8988T (cell line): Measurements from ENCODE around the gene SAG.
A peak's percentile ranks its signal among the peaks of the same experiment; 100 is the strongest.
"Not testable (repeated sequence)": the region's sequence is repeated elsewhere in the genome, so short reads cannot be mapped to it uniquely, and the experiment has no call there.

Experiments
- DNase-seq: peaks from one replicate; pipeline ENCODE4 v3.0.0; 2011

SAG gene

DNA sequence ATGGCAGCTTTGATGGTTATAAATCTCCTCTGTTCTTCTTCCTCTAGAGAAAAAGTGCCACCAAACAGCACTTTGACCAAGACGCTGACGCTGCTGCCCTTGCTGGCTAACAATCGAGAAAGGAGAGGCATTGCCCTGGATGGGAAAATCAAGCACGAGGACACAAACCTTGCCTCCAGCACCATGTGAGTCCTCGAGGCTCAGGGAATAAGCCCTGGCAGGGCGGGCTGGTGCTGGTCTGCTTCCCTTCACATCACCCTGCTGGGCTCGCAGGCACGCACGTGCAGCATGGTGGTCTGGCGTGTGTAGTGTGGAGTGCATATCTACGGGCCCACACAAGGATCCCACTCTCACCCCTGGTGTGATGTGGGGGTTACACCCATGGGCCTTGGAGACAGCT lies 27.3 kb downstream of the SAG start:
- DNase-seq, result no peak

DNA sequence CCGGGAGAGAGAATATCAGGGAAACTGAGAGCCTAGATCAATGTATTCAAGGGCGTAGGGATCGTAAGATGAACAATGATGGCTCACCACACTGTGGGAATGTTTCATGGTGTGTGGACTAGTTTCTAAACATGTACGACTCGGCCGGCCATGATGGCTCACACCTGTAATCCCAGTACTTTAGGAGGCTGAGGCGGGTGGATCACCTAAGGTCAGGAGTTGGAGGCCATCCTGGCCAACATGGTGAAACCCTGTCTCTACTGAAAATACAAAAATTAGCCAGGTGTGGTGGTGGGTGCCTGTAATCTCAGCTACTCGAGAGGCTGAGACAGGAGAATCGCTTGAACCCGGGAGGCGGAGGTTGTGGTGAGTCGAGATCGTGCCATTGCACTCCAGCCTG lies 28.5 kb downstream of the SAG start:
- DNase-seq, result not testable (repeated sequence)

DNA sequence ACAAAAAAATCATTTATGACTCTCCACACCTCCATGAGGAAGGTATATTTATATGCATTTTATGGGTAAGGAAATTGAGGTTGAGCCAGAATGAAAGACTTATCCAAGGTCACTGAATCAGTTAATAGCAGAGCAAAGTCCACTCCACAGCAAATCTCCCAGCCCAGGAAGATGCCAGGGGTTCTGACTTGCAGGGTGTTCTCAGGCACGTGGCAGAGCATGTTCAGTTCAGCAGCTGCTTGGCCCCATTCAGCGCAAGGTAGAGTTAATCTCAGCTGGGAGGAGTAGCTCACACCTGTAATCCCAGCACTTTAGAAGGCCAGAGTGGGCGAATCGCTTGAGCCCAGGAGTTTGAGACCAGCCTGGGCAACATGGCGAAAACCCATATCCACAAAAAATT lies 28.9 kb downstream of the SAG start:
- no peak for DNase-seq

DNA sequence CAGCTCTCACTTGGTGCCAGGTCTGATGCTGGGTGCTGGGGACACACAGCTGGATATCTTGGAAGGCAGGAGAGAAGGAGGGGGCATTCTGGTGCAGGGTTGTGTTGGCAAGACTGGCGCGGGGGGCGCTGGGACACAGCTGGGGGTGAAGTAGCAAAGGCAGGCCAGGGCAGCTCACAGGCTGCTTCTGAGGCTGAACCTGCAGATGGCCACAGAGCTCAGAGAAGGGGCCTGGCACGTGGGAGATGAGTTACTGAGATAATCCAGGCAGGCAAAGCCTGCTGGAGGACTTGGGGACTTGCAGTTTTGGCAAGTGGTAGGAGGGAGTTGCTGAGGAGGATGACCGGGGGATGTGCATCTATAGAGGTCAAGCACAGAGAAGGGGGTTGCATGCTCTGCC lies 30.4 kb downstream of the SAG start:
- DNase-seq, result no peak

DNA sequence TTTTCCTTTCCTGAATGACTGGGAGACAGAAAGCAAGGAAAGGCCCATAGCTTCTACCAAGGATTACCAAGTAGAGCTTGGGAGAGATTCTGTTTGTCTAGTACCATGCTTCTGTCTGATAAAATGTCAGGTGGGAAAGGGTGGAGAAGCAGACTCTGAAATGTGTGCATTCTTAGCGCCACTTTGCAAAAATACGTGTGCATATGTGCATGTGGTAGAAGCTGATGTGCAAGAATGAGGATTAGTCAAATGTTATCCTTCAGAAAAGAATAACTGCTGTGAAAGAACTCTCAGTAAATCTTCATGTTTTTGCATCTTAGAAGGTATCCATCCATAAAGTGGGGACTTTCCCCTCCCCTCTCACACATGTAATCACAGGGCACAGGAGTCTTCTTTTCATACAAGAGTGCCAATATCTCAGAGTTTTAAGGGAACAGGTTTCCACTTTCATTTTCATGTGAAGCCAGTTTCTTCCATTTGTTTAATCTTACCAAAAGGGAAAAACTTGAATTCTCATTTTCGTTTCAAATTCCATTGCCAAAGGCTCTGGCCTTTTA lies 31.3 kb downstream of the SAG start:
- no peak for DNase-seq

DNA sequence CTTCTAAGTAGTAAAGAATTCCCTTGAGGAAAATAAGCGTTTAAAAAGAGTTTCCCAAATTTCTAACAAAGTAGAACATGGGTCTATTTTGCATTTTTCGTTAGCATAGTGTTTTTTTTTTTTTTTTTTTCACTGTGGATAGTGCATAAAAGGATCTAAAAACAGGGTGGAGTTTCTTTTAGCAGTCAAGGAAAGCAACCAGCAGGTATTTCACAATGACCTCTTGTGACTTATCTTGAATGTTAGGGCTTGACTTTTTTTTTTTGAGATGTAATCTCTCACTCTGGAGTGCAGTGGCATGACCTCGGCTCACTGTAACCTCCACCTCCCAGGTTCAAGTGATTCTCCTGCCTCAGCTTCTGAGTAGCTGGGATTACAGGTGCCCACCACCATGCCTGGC lies 31.8 kb downstream of the SAG start:
- no peak for DNase-seq

DNA sequence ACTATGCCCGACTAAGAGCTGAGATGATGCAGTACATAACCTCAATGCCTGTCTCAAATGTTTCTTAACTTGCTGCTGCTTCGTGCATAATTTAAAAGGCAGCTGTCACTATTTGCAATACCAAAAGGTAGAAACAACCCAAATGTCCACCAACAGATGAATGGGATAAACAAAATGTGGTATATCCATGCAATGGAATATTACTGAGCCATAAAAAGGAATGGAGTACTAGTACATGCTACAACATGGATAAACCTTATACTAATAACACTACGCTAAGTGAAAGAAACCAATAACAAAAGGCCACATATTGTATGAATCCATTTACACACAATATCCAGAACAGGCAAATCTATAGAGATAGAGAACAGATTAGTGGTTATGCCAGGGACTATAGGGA lies 33.7 kb downstream of the SAG start:
- DNase-seq, result no peak

DNA sequence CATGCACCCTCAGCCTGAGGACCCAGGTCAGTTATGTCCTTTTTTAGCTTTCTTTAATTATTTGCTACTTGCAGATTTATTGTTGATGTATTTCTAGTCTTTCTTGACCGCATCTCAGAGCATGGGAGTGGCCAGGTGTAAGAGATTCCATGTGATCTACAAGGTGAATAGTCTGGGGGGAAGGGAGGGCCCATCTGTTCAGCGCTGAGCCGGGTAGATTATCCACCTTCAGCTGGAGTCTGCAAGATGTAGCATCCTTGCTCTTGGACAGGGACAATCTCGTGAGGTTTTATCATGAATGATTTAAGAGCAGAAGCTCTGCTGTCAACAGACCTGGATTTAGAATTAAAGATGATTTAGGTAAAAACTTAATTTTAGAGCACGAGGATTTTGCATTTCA lies 34.7 kb downstream of the SAG start:
- DNase-seq, result no peak

DNA sequence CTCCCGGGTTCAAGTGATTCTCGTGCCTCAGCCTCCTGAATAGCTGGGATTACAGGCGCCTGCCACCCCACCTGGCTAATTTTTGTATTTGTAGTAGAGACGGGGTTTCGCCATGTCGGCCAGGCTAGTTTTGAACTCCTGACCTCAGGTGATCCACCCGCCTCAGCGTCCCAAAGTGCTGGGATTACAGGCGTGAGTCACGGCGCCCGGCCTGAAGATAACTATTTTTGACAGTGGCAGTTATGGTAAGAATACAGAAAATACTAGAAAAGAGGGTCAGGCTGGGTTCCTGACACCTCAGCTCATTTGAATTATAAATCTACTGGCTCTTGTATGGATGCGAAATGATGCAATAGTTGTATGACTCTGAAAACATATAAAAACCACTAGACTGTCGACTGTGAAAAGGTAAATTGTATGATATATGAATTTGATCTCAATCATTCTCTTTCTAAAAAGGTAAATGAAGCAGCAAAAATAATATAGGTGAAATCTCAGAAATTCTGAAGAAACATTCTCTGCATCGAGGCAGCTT lies 35.6 kb downstream of the SAG start:
- DNase-seq, result no peak

DNA sequence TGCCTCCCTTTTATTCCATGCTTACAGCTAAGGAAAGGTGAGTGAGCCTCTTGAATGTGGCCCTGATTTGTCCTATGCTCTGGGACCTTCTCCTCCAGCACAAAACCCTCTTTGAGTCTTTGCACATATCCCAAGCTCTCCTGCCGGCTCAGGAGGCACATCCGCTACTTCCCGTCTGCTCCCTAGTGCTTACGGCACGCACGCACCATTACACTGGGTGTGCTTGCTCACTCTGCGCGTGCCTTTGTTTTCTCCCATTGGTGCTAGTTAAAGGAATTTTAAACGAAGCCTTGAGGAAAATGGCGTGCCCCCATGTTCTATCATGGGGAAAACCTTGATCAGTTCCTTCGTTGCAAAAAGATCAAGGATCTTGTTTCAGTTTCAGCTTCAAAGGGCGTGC lies 38.8 kb downstream of the SAG start:
- DNase-seq, result no peak

DNA sequence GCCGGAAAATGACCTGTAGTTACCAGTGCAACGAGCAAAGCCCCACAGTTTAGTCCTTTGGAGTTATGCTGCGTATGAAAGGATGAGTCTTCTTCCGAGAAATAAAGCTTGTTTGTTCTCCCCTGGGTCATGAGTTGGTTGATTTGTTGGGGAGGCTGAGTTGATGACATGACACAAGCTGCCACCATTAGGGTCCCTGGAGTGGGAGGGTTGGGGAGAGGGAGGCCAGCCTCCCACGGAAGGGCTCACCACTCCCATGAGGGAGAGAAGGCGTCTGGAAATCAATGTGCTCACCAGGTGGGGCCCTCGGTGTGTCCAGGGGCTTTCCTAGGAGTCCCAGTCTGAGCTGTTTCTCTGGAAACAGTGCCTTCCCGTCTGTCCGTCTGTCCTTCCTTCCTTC lies 39.3 kb downstream of the SAG start:
- DNase-seq, result no peak

DNA sequence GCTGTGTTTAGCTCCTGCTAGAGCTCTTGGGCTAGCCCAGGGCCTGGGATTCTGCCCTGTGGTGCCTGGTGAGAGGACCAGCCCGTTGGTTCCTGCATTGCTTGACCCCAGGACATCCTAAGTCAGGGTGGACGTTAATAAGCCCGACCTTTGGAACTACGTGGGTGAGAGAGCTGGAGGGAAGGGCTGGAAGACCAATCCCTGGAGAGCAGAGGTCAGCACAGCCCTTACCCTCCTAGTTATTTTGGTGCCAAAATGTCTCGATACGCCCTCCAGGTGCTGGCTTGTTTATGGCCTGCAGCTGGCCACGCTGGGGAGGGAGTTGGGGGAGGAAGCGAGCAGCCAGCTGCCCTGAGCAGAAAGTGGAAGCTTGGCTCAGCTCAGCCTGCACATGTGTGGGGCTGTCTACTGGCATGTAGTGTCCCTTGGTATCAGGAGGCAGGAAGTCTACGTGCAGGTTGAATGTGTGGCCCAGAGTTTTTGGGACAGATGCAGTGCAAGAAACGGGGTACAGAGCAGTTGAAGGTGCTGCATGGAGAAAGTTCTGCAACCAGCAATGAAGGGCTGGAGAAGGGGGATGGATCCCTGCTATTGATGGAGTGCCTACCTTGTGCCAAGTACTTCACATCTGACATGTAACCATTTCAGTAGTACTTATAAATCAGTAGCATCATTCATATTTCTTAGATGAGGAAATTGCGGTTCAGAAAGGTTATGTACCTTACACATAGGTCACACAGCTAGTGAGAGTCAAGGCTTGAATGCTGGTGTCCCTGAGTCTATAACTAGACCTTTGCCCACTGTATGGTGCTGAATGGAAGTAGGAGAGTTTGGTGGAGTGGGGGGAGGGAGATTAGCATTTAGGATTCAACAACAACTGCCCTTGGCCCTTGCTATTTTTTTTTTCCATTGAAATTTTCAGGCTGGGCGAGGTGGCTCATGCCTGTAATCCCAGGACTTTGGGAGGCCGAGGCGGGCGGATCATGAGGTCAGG lies 41.7 kb downstream of the SAG start:
- DNase-seq, result no peak

DNA sequence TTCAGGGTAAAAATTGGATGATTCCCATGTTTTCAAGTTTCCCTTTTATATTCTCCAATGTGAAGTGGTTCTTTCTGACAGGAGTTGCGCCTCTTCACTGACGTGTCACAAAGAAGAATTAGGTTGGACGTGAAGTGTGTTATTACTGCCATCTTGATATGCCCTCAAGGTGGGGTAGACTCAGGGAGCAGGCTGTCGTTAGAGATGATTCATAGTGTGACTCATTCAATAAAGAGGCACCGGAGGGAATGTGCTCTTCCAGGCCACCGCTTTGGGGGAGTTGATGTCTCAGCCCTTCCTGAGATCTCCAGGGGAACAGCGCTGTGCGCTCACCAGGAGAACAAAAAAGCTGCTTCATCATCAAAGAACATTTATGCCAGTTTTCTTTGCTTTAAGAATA lies 43.1 kb downstream of the SAG start:
- DNase-seq, result peak; percentile 97

DNA sequence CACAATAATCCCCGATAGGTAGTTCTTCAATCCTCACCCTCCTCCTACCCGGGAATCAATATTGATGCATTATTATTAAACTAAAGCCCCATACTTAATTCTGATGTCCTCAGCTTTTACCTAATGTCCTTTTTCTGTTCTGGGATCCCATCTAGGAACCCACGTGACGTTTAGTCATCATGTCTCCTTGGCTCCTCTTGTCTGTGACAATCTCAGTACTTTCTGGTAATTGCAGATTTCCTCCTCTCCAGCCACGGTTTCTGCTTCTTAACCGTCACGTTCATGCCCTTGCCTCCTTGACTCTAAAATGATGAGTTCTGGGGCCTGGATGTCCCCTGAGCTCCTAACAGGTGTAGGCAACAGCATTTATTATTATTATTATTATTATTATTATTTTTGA lies 43.8 kb downstream of the SAG start:
- no peak for DNase-seq

DNA sequence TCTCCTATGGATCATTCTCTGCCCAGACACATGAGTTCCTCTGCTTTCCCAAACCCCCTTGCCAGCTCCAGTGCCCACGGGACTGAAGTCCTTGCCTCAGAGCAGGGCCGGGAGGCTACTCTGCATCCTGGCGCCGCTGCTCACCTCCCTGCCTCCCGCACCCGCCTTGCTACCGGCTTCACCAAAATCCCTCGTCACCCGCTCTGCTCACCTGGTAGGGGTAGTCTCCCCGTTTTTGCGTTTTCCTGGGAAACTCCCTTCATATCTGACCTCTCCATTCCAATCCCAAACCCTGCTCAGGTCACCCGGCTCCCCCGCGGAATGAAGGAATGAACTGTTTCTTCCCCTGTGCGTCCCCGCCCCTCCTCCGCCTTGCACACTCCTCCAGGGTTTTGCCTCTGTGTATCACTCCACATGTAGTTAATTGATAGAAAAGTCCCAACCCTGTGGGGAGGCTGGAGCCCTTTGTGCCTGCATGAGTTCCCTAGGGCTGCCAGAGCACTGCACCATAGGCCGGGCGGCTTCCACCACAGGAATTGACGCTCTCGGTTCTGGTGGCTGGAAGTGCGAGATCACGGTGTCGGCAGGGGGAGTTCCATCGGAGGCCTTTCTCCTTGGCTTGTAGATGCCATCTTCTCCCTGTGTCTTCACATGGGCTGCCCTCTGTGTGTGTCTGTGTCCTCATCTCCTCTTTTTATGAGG lies 44.7 kb downstream of the SAG start:
- DNase-seq, result no peak

DNA sequence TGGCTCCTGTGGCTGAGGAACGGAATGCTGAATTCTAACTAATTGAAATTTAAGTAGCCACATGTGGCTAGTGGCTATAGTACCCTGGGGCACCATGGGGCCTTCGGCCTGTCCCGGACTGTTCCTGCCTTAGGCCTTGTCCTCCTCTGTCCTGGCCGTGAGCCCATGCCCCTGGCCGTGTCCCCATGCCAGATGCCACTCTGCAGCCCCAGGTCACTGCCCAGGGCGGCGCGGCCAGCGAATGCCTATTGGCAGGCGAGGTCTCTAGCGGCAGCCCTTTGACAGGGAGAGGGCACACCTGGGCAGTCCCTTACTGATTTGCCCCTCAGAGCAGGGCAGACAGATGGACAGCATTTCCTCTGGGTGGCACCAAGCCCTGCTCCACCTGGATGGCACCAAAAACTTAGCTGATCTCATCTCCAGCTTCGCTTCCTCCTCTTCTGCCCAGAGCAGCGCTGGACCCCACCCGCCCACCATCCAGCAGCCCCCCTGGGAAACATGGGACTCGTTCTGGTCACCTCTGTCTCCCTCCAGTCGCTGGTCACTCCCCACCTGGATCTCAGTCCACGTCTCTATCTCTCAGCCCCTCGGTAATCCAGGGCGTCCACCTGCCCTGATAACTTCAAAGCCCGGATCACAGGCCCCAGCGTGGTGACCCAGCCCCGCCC lies 45.6 kb downstream of the SAG start:
- DNase-seq, result no peak

DNA sequence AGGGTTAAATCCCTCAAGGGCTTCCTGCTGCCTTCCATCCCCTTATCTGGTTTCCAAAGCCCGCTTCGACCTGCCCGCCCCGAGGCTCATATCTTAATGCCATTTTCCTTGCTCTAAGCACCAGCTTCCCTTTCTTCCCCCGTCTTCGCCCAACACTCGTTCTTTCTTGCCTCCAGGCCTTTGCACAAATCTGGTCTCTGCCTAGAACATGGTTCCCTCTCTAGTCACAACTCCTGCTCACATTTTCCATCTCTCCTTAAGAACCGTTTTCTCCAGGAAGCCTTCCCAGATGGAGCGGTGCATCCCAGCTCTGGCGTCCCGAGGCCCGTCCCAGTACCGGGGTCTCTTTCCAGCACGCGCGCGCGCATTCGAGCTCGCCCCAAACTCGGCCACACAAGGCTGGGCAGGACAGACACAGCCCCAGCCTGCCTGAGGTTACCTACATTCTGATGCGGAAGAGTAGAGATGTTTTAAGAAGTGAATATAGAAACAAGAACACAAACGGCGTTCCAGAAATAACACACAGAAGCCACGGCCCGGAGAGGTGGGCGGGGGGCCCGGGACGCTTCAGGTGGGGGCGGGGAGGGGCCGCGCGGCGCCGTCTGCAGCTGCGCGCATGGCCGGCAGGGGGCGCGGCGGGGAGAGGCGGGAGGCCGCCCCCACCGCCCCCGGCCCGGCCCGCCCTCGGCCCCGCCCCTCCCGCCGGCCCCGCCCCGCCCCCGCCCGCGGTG lies 46.3 kb downstream of the SAG start, which contains the start of gene DGKD:
TSS of gene DGKD (plus strand) at position 726 of the 731 bp plus-strand sequence. CDS start 25 bp downstream, outside the sequence.
- DNase-seq, result peak; percentile 88

DNA sequence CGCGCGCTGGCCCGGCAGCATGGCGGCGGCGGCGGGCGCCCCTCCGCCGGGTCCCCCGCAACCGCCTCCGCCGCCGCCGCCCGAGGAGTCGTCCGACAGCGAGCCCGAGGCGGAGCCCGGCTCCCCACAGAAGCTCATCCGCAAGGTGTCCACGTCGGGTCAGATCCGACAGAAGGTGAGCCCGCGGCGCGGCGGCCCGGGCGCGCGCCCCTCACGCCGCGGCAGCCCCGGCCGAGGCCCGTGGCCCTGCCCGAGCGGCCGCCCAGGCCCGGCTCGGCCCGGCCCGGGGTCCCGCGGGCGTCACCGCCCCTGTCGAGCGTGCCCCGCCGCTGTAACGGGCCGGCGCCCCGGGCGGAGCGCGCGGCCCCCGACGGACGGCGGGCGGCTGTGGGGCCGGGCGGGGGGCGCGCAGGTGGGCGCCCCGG lies 46.9 kb downstream of the SAG start:
- no peak for DNase-seq

DNA sequence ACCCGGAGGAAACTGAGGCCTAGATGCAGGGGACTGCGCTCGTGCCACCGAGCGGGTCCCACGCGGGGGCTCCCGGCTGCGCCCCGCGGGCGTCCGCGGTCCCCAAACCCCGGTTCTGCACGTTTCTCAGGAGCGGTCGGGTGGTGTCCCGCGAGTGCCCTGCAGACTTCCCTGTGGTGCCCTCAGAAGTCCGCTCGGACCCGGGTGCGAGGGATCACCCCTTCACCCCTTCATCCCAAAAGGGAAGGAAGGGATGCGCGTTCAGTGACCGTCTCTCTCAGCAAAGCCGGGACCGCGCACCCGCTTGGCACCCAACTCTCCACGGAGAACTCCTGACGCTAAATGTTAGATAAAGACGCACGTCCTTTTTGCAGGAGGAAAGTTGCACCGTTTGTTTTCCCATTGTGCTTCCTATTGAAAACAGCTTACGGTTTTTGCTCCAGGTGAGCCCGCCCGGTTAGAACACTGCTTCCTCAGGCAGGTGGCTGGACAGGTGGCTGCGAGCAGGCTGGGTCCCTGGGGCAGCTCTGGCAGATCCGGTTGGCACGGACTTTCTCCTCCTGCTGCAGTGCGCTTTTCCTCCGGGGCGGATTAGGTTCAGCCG lies 47.5 kb downstream of the SAG start:
- DNase-seq, result peak; percentile 71

DNA sequence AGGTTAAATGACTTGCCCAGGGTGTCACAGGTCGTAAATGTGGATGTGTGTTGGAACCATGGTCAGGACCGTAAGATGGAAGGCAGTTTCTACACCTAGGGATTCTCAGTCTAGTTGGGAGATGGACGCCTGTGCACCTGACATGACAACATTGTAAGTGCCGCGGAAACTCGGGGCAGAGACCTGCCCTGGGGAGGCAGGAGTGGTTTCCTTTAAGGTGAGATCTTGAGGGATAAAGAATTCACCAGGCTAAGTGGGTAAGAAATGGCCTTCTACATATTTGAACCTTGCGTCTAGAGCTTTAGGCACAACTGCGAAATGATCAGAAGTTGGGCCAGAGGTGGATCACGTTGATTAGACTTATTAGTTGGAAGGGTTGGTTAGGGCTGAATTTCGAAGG lies 48.3 kb downstream of the SAG start:
- no peak for DNase-seq

DNA sequence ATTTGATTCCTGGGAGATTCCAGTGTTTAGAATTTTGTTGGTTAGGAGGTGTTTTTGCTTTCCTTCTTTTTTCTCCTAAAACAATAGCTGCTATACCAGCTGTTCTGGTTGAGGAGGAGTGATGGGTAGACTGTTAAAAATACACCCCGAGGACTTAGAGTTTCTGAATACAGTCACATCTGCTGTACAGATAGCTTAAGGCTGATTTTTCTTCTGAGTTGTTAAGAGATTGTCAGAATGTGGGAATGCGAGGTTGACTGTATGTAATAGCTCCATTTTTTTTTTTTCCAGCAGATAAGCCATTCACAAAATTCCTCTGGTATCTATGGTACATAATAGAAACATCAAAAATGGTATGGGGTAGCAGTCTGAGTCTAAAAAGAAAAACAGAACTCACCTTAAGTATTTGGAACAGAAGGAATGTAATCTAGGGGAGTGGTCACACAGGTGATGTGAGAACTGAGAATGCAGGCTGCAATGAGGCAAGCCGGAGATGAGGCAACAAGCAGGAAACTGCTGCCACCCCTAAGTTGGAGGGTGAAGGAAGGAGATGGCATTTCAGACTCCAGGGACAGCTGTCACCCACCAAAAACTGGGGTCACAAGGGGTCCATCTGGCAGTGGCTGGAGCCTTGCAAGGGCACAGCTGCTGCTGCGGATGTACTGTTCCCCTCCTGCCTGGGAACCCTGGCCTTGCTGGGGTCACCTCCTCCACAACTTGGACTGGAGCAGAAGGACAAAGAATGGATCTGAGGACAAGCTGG lies 49.1 kb downstream of the SAG start:
- no peak for DNase-seq
